Measurements from ENCODE around the gene CLCN1. TPM values are rescaled to one million over a fixed set of nuclear protein-coding genes. Genes with fewer than 3 reads are reported as not detected.

Gene CLCN1
- total RNA-seq, 1 experiment from 2014 or later = not detected

DNA sequence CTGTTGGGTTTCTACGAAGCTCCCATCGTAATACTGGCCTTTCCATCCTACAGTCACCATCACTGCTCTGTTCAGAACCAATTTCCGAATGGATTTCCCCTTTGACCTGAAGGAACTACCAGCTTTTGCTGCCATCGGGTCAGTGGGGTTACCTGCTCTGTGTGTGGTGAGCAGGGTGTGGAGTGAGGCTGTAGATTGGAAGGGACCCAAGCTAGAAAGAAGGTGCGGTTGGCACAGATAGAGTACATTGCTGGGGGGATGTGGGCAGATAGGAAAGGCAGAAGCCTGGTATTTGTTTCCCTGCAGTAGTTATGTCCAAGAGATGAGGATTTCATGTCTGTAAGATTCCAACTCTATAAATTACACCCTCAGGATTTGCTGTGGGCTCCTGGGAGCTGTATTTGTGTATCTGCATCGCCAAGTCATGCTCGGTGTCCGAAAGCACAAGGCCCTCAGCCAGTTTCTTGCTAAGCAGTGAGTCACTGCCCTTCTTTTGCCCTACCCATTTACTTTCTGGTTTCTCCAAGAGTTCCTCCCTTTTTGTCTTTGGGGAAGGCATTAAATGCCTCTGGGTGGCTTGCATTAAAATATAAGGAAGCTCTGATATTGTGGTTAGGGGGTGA is 15.4 kb downstream of the CLCN1 start:
- peak; percentile 78 for DNase-seq (ENCODE audit: low read depth)

DNA sequence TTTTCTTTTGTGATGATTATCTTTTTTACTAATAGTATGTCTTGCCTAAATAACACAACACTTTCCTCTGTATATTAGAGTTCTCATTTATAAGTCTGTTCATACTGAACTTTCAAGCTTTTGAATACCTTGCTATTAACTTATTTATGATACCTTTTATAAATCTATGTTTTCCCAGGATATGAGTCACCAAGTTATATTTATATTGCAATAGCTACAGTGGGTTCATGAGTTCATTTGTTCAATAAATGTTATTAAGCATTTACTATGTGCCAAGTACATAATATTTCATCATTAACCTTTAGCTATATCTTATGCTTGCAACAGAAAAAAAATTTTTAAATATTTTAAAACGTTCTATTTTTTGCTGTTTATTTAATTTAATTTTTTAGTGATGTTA is 18.3 kb downstream of the CLCN1 start:
- DNase-seq (ENCODE audit: low read depth) = no peak

DNA sequence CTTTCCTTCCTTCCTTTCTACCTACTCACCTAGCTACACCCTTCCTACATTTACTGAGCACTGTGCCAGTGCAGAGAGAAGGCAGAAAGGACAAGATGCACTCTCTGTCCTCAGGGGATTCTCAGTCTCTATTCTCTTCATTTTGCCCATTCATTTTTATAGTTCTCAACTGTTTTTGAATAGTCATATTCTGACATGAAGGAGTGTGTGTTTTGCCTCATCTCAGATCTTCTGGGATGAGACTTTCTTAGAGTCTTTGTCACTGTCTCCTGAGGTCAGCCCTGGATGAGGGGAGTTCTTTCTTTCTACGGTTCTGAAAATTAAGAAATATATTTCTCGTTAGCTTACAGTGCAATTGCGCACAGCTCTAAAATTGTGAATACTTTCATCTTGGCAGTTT is 21.3 kb downstream of the CLCN1 start:
- no peak for DNase-seq (ENCODE audit: low read depth)

DNA sequence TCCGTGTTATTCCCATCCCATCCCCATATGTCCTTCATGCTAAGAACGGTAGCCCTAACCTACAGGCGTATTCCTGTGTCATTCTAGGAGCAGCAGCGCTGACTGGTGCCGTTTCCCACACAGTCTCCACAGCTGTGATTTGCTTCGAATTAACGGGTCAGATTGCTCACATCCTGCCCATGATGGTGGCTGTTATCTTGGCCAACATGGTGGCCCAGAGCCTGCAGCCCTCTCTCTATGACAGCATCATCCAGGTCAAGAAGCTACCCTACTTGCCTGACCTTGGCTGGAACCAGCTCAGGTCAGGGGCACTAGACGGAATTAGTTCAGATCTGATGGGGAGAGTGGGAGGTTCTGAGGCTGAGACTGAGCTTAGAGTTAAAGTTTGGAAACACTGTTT is 25.9 kb downstream of the CLCN1 start:
- DNase-seq (ENCODE audit: low read depth) = no peak

DNA sequence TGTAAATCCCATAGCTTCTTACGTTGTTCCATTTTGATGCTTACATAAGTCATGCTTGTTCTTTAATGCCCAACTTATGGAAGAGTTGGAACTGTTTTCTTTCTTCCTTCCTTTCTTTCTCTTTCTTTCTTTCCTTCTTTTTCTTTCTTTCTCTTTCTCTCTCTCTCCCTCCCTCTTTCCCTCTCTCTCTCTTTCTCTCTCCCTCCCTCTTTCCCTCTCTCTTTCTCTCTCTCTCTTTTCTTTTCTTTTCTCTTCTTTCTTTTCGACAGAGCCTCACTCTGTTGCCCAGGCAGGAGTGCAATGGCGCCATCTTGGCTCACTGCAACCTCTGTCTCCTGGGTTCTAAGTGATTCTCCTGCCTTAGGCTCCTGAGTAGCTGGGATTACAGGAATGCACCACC is 27.7 kb downstream of the CLCN1 start:
- DNase-seq (ENCODE audit: low read depth) = no peak

DNA sequence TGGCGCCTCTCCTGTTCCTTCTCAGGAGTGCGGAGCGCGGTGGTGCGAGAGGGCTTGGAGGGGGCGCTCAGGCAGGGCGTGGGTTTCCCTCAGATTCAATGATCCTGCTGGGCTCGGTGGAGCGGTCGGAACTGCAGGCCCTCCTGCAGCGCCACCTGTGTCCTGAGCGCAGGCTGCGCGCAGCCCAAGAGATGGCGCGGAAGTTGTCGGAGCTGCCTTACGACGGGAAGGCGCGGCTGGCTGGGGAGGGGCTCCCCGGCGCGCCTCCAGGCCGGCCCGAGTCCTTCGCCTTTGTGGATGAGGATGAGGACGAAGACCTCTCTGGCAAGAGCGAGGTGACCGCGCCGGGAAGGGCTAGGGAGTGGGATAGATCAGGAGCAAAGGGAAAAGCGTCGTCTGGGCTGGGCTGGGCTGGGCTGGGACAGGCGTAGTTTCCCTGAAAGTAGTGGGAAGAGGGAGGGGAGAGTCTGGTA is 29.6 kb downstream of the CLCN1 start:
- peak; percentile 18 for DNase-seq (ENCODE audit: low read depth)

DNA sequence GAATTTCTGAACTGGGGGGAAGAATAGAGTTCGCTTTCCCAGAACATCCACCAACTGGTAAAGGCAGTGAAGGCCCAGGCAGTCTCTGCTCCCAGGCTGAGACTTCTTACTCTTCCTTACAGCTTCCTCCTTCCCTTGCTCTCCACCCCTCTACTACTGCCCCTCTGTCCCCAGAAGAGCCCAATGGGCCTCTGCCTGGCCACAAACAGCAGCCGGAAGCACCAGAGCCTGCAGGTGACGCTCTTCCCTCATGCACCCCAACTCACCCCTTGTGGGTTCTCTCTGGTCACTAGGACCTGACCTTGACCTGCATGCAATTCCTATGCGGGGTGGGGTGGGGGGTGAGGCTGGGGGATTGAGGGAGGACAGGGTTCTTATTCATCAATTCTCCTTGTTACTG is 30.1 kb downstream of the CLCN1 start:
- no peak for DNase-seq (ENCODE audit: low read depth)

DNA sequence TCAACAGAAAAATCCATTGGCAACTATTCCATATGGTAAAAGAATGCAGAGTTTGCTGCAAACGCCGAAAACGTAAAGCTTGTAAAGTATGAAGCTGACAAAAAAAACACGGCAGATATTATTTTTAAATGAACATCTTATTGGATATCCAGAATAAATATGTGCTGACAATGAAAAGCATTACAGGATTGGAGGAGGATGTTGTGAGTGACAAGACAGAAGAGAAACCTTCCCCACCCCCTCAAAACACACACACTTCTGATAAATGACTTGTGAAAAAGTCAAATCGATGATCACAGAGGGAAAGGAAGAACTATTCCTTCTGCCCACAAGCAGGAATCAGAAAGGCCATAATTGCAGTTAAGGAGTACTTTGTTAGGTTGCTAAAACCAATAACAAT is 32.0 kb downstream of the CLCN1 start:
- DNase-seq (ENCODE audit: low read depth) = no peak

DNA sequence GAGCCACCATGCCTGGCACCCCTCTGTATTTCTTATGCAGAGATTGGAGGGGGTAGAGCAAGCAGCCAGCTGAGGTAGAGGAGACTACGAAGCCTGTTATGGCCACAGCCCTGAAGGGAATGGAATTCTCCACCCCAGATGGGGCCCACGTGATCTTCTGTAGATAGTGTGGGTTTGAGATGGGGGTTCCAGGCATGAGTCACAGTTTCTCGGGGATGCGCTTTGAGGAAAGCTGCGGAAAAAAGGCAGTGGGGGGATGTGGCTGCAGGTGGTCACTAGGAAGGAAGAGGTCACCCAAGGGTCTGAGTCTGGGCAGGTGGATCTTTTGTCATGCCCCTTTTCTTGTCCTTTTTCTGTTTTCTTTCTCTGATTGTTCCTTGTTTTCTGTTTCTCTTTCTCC is 35.1 kb downstream of the CLCN1 start:
- DNase-seq (ENCODE audit: low read depth) = peak; percentile 43

DNA sequence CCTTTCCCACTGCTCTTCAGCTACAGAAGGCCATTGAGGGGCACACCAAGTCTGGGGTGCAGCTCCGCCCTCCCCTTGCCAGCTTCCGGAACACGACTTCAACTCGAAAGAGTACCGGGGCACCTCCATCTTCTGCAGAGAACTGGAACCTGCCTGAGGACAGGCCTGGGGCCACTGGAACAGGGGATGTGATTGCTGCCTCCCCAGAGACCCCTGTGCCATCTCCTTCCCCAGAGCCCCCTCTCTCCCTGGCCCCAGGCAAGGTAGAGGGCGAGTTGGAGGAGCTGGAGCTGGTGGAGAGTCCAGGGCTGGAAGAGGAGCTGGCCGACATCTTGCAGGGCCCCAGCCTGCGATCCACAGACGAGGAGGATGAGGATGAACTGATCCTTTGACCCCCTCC is 35.7 kb downstream of the CLCN1 start:
- no peak for DNase-seq (ENCODE audit: low read depth)

DNA sequence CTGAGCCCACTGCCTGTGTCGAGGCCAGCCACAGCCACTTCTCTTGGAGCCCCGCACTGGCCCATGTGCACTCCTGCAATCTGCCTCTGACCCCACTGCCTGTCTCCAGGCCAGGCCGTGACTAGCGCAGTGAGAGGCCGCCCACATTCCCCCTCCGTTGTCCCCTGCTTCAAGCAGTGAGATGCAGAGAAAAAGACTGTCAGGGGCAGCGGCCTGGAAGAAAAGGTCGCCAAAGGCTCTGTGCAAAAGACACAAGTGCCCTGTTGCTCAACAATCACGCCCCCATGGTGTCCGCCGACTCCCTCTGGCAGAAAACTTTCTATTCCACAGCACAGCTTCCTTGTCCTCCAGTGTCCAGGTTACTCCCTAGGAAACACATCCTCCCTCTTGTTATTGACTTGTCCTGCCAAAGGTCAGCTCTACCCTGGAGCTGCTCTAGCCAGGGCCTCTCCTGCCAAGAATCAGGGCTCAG is 36.7 kb downstream of the CLCN1 start:
- no peak for DNase-seq (ENCODE audit: low read depth)

DNA sequence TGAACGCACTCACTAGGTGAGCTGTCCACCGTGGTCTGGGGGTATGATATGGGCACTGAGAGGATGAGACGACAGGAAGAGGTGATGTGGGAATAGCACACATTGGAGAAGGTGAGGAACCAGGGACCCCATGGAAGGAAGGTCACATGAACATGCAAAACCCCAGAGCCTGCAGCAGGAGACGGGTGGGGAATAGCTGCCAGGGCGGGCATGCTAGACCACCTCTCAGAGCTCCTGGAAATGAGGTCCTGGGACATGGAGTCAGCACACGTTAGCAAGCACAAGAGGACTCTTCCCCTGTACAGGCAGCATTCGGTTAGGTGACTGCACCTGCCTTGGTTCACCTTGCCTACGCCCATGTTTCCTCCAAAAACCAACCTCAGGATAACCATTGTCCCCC is 38.5 kb downstream of the CLCN1 start:
- no peak for DNase-seq (ENCODE audit: low read depth)

DNA sequence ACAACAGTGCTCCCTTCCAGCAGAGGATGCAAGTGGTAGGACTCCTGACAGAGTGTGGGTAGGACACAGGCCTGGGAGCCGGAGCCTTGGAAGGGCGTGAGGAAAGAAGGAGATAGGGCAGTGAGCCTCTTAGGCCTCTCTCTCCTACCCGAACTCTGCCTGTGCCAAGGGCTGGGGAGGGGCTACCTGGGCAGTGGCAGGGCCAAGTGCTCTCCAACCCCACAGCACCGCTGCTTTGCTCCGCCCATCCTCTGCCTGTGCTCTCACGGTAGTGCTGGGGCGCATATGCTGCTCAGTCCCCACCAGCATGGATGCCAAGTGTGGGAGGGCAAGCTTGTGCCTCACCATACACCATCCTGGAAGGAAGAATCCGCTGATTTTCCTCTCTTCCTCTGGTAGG is 39.1 kb downstream of the CLCN1 start:
- no peak for DNase-seq (ENCODE audit: low read depth)

DNA sequence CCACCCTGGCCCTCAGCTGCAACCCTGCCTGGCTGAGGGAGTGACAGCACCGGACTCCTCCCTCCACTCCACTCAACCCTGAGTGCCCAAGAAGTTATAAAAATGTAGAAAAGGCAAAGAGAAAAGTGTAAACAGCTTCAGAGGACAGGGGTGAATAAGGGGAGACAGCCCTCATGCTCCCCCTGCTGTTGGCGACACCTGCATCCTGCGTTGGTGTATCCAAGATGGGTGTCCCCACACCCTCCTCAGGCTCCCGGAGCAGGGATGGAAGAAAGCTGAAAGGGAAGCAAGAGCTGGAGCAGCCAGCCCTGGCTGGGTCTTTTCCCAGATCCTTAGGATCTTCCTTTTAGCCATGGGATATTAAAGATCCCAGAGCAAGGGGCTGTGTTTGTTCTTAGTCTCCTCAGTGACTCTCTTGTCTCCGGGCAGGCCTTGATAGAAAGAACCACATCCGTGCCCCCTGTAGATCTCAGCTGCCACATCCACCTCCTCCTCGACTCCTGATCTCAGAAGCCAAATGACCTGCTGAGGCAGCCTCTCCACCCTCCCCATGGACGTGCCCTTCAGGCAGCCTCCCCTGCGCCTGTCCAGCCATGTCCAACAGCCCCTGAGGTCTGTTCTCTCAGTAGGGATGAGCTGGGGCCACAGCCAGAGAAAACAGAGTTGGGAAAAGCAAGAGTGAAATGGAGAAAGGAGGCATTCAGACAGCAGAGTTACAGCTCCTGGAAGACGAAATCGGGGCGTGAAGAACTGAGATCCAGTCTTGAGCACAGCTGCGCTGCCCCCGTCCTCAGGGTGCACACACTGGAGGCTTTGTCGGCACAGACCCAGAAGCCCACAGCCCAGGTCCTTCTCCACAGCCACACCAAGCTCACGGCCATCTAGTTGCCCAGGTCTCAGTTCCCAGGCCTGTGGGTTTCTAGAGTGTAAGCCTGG is 39.8 kb downstream of the CLCN1 start:
- no peak for DNase-seq (ENCODE audit: low read depth)

DNA sequence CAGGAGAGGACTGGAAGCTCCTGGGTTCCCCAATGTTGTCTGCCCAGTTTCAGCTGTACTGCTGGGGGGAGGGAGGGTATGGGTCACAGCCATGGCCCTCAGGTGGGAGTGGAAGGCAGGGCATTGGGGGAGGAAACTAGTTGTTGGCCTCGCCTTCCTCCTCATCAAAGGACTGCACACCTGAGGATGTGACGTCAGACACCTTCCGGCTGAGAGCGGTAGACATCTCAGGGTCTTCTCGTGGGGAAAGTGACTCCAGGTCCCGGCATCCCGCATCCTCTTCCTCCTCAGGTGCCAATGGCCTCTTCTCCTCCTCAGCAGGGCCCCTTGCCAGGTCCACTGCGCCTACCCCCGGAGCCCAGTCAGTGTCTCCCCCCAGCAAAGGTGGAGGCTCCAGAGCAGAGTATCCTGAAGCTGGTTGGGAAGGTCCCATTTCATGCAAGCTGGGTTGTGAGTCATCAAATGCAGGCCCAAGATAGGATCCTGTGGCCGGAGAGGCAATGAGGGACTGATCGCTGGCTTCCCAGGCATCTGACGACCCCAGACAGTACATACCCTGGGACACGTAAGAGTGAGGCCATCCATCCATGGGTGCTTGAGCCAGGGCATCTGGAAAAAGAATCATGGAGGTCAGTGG is 40.6 kb downstream of the CLCN1 start:
- DNase-seq (ENCODE audit: low read depth) = peak; percentile 9

DNA sequence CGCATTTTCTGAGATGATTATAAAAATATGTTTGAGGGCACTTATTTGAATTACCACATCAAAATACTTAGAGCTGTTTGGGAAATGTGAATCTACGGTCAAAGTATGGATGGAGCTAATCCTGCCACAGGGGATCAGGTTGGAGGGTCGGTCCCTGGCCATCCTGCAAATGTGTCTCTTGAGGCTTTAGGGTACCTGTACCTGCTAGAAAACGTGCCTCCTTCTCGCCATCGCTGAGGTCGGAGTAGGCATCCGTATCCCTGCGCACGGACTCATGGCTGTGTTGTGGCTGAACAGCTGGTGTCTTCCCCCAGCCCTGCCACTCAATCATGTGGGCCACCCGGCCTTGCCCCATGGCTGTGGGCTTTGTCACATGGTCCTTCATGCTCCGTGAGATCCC is 42.7 kb downstream of the CLCN1 start:
- no peak for DNase-seq (ENCODE audit: low read depth)

DNA sequence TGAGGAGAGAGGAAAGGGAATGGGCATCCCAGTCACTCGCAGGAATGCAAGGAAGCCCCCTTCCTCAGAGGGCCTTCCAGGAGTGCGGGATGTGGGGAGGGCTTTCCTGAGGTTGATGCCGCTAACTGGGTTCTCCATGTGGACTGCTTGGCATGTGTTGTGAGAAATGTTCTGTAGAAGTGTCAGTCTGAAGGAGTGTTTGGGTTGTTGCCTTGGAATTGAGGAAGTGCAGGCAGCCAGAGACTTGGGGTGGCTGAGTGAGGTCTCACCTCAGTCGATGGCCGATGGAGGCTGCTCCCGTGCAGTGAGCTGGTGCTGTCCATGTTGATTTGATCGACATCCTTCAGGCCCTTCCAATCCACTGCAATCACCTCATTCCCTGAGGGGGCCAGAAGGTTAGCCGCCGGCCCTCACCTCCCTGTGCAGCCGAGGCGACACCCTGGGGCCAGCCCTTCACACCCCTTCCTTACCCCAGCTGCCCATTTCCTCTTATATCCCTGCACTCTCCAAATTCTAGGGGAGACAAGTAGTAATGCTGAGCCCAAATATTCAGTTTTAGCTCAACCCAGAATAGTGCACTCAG is 44.0 kb downstream of the CLCN1 start:
- DNase-seq (ENCODE audit: low read depth) = no peak

DNA sequence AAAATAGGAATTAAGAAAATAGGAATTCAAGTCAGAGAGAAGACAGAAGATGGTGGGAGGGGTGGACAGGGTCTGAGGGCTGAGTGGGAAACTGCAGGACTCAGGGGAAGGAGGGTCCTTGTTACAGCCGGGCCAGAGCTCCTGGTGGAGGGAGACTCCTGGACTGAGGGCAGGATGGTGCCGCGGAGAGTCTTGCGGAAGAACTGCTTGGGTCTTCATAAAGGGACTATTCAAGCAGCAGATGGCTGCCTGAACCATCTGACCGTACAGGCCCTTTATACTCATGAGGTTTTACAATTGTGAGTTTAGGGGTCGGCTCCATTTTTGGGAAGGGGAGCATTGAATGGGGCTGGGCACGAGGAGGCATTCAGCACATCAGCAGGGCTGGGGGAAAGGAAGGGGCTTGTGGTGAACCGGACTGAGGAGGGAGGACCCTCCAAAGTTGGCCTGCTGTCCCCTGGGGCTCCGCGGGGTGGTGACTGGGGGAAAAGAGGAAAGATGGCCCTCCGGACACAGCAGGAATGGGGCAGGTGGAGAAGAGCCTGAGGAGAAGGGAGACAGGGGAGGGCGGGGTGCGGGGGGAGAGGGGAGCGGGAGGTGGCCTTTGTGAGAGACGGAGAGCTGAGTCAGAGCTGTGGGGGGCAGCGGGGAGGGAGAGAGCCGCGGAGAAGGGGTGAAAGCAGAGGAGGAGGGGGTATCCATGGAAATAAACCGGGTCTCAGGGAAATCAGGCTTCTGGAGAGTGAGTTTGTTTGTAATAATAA is 45.1 kb downstream of the CLCN1 start:
- DNase-seq (ENCODE audit: low read depth) = no peak

DNA sequence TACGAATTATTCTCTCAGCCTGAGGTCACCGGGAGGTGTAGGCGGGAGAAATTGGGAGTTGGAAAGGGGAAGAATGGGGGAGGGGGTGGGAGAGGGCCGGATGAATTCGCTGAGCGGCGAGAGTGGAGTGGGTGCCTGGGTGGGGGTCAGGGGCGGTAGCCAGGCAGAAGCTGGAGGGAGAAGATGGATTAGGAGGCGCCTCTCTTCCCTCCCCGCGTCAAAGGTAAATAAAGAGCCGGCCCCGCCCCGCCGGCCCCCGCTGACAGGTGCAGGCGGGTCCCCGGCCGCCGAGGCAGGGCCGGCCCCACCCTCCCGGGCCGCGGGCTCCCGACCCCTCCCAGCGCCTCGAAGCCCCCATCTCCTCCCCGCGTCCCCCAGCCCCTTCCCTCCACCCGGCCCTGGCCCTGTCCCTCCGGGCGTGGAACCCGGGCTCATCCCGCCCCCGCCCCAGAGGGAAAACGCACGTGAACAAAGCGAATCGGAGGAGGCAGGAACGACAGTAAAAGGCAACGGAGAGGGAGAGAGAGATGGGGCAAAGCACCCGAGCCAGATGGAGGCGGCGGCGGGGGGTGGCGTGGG is 45.7 kb downstream of the CLCN1 start:
- no peak for DNase-seq (ENCODE audit: low read depth)

DNA sequence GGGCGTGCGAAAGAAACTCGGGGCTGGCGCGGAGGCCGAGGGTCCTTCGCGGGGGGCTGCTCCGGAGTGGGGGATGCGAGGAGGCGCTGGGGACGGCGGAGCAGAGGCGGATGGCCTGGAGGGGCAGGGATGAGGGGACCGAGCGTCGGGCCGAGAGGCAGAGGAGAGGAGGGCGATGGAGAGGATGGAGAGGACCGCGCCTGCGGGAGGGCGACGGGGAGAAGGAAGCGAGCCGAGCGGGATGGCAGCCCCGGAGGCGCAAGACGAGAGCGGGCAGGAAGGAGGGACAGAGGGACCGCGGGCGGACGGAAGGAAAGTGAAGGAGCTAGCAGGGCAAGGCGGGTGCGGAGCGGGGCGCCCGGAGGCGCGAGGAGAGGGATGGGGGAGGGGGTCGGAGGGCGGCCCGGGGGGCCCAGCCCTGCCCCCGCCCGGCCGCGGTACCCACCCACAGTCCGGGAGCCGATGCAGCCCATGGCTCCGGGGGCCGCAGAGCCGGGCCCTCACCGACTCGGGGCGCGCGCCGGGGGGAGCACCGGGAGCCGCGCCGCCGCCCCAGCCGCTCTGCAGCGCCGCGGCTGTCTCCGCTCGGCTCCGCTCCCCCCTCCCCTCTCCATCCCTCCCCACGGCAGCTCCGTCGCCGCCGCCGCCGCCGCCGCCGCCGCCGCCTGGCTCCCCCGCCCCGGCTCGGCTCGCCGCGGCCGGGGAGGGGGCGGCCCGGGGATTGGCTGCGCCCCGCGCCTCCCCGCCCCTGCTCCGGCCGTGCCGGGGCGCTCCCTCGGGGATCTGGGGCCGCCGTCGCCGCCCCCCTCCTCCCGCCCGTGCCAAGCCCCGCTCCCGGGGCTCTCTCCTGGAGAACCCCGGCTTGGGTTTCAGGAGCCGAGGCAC is 46.5 kb downstream of the CLCN1 start, which contains the start of gene FAM131B:
TSS of gene FAM131B (minus strand) at position 583 of the 885 bp plus-strand sequence. CDS start at position 473, 110 bp downstream.
- no peak for DNase-seq (ENCODE audit: low read depth)
